Stimulated activated CD4-positive, alpha-beta T cell treated with anti-CD3 and anti-CD28 coated beads, TNF-alpha, amount 100 ng/mL, for 48 hours (primary cell): ENCODE data around the gene RNASEH2C.
"Not testable (repeated sequence)": the region's sequence is repeated elsewhere in the genome, so short reads cannot be mapped to it uniquely, and the experiment has no call there.

ENCODE experiments used
- DNase-seq, 3 donors: peaks; one replicate each; pipeline ENCODE4 v3.0.0-alpha.2; 2020; ENCODE audit warnings: low read depth in 3 of 3

RNASEH2C gene

GRCh38 chr11:65685981-65686380, 34.6 kb downstream of the RNASEH2C start:
- no peak for DNase-seq

- DNase-seq: not testable (repeated sequence)
These were observed 37.1 kb downstream of the RNASEH2C start for GRCh38 chr11:65683480-65683879.

GRCh38 chr11:65680192-65680743, 40.3 kb downstream of the RNASEH2C start:
- DNase-seq: no peak

- DNase-seq: no peak
These were observed 47.6 kb downstream of the RNASEH2C start for GRCh38 chr11:65672982-65673381.

- DNase-seq: no peak
These were observed 48.3 kb downstream of the RNASEH2C start for GRCh38 chr11:65672180-65672860.
